ENCODE results near the gene ANAPC2.

The ANAPC2 gene, protein sequence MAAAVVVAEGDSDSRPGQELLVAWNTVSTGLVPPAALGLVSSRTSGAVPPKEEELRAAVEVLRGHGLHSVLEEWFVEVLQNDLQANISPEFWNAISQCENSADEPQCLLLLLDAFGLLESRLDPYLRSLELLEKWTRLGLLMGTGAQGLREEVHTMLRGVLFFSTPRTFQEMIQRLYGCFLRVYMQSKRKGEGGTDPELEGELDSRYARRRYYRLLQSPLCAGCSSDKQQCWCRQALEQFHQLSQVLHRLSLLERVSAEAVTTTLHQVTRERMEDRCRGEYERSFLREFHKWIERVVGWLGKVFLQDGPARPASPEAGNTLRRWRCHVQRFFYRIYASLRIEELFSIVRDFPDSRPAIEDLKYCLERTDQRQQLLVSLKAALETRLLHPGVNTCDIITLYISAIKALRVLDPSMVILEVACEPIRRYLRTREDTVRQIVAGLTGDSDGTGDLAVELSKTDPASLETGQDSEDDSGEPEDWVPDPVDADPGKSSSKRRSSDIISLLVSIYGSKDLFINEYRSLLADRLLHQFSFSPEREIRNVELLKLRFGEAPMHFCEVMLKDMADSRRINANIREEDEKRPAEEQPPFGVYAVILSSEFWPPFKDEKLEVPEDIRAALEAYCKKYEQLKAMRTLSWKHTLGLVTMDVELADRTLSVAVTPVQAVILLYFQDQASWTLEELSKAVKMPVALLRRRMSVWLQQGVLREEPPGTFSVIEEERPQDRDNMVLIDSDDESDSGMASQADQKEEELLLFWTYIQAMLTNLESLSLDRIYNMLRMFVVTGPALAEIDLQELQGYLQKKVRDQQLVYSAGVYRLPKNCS

DNA sequence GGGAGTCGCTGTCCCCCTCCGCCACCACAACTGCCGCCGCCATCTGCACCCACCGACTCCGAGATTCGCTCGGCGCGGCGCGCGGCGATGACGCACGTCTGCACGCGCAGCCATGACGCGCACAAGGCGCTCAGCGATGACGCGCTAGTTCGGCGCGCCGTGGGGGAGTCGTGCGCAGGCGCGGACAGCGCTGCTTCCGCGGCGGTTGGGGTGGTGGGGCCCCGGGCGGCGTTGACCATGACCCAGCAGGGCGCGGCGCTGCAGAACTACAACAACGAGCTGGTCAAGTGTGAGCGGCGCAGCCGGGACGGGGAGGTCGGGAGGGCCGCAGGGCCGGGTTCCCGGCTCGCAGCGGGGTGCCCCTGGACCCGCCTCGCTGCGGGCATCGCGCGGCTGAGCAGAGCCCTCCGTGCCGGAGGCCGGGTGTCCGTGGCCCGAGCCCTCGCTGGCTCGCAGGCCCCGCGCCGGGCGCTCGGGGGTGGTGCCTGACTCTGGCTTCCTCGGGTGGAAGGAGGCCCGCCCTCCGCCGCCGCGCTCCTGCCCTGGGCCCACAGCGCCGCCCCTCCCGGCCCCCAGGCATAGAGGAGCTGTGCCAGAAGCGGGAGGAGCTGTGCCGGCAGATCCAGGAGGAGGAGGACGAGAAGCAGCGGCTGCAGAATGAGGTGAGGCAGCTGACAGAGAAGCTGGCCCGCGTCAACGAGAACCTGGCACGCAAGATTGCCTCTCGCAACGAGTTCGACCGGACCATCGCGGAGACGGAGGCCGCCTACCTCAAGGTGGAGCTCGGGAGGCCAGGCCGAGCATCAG, at the start of gene ANAPC2, which contains the start of gene SSNA1:
ANAPC2 (minus strand) TSS at position 71 of the 807 bp plus-strand sequence; CDS start at position 43, 28 bp downstream.
SSNA1 (plus strand) TSS at position 187 of the 807 bp plus-strand sequence; CDS start at position 238, 51 bp downstream.
- peak within 1 kb of the TSS; percentile 94 for H3K4me3 ChIP-seq (replicated peaks; ENCODE audit: low read depth, low read length)
- DNase-seq (ENCODE audit: low read depth): peak; percentile 96
- TF ChIP-seq, protein P1, sequence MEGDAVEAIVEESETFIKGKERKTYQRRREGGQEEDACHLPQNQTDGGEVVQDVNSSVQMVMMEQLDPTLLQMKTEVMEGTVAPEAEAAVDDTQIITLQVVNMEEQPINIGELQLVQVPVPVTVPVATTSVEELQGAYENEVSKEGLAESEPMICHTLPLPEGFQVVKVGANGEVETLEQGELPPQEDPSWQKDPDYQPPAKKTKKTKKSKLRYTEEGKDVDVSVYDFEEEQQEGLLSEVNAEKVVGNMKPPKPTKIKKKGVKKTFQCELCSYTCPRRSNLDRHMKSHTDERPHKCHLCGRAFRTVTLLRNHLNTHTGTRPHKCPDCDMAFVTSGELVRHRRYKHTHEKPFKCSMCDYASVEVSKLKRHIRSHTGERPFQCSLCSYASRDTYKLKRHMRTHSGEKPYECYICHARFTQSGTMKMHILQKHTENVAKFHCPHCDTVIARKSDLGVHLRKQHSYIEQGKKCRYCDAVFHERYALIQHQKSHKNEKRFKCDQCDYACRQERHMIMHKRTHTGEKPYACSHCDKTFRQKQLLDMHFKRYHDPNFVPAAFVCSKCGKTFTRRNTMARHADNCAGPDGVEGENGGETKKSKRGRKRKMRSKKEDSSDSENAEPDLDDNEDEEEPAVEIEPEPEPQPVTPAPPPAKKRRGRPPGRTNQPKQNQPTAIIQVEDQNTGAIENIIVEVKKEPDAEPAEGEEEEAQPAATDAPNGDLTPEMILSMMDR (IDR thresholded peaks at IDR 0.05; ENCODE audit: low read length, missing control alignments): peak; percentile 43

DNA sequence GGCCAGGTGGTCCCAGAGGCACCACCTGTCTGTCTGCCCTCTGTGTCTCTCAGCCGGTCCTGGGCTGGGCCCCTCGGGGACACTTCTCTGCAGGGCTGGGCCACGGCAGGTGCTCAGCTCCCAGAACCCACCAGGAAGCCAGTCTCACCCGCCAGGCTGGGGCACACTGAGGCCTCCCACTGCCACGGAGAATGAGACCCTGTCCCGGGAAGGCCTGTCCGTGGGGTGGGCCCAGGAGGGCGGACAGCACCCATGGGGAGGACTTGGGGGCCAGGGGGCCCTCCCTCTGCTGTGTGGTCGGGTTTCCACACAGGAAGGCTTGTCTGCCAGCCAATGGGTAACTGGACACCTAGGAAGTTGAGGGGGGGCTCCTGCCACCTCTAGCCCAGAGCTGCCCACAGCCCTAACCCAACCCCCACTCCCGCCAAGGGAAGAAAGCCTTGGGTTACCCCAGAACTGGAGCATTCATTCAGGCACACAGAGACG, 48.6 kb upstream of the ANAPC2 start:
- TF ChIP-seq, protein P1 (IDR thresholded peaks at IDR 0.05; ENCODE audit: low read length, missing control alignments): no peak
- no peak for DNase-seq (ENCODE audit: low read depth)
- no peak overlapping the region for H3K4me3 ChIP-seq (replicated peaks; ENCODE audit: low read depth, low read length)

DNA sequence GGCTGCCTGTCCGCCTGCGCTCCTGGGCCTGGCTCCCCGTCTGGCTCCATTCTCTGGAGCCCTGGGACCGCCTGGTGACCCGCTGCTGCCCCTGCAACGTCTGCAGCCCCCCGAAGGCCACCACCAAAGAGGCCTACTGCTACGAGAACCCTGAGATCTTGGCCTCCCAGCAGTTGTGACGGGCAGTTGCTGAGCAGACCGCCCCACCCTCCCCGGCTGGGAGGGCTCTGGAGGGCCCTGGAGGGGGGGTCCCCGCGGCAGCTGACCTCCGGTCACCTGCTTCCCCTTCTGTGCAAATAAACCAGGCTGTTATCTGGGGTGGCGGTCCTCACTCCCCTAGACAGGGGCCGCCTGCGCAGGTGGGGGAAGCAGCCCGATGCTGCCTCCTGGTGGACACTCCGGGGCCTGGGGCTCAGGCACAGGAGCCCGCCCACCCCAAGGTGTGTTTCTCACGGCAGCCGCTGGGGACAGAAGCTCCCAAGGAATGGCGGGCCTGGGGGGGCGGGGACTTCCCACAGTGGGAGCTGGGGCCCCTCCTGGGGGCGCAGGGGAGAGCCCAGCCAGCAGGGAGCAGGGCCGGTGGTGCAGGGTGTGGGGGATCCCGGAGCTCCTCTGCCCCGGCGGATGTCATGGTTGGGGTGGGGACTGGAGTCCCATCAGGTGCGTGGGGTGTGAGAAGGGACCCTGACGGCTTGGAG, 48.0 kb upstream of the ANAPC2 start:
- DNase-seq (ENCODE audit: low read depth): peak; percentile 77
- TF ChIP-seq, protein P1 (IDR thresholded peaks at IDR 0.05; ENCODE audit: low read length, missing control alignments): peak; percentile 83
- H3K4me3 ChIP-seq (replicated peaks; ENCODE audit: low read depth, low read length): no peak overlapping the region

DNA sequence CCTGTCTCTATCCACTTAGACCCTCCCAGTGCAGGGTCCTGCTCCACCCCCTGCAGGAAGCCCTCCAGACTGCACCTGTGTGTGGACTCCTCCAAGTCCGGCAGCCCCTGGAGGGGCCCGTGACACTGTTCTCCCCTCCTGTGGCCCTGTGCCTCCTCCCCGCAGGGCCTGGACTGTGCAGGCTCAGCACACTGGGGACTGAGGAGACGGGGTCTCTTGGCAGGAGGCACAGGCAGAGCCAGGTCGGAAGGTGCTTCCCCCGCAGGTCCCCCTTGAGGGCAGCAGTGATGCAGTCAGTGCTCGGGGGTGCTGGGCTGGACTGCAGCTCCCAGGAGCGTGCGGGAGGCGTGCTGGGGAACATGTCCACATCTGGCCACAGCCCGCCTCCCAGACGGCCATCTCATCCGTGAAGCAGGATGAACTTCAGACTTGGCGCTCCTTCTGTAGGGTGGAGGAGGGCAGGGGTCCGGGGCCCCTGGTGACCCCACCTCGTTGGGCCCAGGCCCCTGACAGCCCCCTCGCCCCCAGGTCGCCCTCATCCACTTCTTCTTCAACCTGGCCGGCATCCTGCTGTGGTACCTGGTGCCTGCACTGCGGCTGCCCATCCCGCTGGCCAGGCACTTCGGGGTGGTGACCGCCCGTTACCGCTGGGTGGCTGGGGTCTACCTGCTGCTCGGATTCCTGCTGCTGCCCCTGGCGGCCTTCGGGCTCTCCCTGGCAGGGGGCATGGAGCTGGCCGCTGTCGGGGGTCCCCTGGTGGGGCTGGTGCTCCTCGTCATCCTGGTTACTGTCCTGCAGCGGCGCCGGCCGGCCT, 47.3 kb upstream of the ANAPC2 start:
- TF ChIP-seq, protein P1 (IDR thresholded peaks at IDR 0.05; ENCODE audit: low read length, missing control alignments): no peak
- DNase-seq (ENCODE audit: low read depth): no peak
- no peak overlapping the region for H3K4me3 ChIP-seq (replicated peaks; ENCODE audit: low read depth, low read length)

DNA sequence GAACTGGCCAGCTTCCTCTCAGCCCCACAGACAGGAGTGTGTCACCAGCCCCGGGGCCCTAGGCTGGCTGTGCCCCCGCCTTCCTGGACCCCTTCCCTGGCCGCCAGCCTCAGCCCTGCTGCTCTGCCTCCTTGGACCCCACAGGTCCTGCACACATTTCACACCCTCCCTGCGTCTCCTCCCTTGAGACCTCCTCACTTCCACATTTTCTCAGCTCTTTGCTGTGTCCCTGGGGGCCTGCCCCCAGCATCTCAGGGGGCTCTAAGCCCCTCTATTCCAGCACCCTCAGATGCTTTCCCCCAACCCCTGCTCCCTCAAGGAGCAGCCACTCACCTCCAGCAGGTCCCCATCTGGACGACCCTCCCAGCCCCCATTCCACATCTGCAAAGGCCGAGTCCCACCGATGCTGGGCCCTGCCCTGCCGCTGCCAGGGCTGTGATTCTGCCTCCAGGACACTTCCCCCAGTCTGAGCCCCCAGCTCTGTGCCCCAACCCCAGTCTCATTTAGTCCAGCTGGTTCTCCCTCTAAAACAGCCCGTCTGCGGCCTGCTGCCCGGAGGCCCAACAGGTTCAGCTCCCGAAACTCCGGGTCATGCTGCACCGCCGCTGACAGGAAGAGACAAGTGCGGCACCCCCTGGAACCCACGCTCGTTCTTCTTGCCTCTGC, 46.5 kb upstream of the ANAPC2 start:
- TF ChIP-seq, protein P1 (IDR thresholded peaks at IDR 0.05; ENCODE audit: low read length, missing control alignments): no peak
- no peak for DNase-seq (ENCODE audit: low read depth)
- H3K4me3 ChIP-seq (replicated peaks; ENCODE audit: low read depth, low read length): no peak overlapping the region
